Esophagus squamous epithelium (tissue), 4 donors: Measurements from ENCODE around the gene SULT2B1.

Experiments used
- POLR2A ChIP-seq, 4 donors: fragments of 450-650 bp; IDR thresholded peaks; one replicate each; pipeline ENCODE4 v1.6.1; 2017; ENCODE audit warnings: antibody characterized with exemption in 4 of 4, mild to moderate bottlenecking in 4 of 4, moderate library complexity in 3 of 4
- TF ChIP-seq, protein P1 (sequence below), 6 experiments: fragments of 450-650 bp in 4 of 6; fragments of 200-600 bp in 2 of 6; sonication (generic) in 2 of 6; IDR thresholded peaks; one replicate each; pipeline ENCODE4 v1.5.1; 2016 to 2019; ENCODE audit warnings: antibody characterized with exemption in 6 of 6, mild to moderate bottlenecking in 4 of 6, moderate library complexity in 4 of 6

DNA sequence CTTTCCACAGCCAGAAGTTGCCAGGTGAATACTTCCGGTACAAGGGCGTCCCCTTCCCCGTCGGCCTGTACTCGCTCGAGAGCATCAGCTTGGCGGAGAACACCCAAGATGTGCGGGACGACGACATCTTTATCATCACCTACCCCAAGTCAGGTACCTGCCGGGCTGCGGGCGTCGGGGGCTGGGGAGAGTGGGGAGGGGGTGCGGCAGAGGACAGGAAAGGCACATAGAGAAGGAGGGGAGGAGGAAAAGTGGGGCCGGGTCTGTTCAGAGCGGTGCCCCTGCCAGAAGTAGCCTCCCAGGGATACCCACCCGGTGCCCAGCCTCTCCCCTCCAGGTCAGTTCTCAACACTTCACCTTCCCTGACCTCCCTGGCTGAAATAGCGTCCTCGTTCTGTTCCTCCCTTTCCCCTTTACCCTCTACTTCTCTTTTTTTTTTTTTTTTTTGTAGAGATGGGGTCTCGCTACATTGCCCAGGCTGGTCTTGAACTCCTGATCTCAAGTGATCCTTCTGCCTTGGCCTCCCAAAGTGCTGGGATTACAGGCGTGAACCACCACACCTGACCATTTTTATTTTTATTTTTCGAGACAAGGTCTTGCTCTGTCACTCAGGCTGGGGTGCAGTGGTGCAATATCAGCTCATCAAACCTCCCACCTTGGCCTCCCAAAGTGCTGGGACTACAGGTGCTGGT is 24.1 kb downstream of the SULT2B1 start:
- TF ChIP-seq, protein P1, sequence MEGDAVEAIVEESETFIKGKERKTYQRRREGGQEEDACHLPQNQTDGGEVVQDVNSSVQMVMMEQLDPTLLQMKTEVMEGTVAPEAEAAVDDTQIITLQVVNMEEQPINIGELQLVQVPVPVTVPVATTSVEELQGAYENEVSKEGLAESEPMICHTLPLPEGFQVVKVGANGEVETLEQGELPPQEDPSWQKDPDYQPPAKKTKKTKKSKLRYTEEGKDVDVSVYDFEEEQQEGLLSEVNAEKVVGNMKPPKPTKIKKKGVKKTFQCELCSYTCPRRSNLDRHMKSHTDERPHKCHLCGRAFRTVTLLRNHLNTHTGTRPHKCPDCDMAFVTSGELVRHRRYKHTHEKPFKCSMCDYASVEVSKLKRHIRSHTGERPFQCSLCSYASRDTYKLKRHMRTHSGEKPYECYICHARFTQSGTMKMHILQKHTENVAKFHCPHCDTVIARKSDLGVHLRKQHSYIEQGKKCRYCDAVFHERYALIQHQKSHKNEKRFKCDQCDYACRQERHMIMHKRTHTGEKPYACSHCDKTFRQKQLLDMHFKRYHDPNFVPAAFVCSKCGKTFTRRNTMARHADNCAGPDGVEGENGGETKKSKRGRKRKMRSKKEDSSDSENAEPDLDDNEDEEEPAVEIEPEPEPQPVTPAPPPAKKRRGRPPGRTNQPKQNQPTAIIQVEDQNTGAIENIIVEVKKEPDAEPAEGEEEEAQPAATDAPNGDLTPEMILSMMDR (IDR thresholded peaks at IDR 0.05), result no peak
- TF ChIP-seq POLR2A (IDR thresholded peaks at IDR 0.05), result no peak
